Measurements from ENCODE around the gene MUTYH.
"Not testable (repeated sequence)": the region's sequence is repeated elsewhere in the genome, so short reads cannot be mapped to it uniquely, and the experiment has no call there.

The MUTYH gene

GRCh38 chr1:45339789-45340558 lies at the start of gene MUTYH, which contains the start of gene TOE1:
MUTYH (minus strand) TSS chr1:45340440; CDS start chr1:45334505, 5,935 bp downstream.
TOE1 (plus strand) TSS chr1:45340170; CDS start chr1:45340253, 83 bp downstream.
- DNase-seq = peak; percentile 76 to 90

DNA sequence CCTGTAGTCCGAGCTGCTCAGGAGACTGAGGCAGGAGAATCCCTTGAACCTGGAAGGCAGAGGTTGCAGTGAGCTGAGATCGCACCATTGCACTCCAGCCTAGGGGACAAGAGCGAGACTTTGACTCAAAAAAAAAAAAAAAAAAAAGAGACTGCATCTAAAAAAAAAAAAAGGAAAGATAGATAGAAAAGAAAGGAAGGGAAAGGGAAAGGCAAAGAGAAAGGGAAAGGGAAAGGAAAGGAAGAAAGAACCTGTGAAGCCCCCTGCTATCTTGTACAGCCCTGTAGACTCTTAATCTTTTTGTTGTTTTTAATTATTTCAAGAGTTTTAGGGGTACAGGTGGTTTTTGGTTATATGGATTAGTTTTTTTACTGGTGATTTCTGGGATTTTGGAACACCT lies 46.0 kb upstream of the MUTYH start:
- no peak for DNase-seq

DNA sequence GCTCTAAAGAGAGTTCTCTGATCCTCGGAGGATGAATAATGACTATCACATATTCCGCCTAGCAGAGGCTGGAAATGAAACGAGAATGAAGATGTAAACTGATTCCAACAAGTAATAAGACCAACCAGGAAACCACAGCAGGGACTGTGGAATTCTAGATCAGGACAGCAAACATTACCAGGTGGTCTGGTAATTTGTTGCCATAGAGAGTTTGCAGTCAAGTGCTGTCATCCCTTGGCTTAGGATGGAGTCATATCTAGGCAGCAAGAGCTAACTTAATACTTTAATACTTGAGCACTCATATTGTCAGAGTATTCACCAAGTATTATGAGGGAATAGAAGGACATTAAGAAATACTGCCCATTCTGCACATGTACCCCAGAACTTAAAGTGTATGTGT lies 45.1 kb upstream of the MUTYH start:
- DNase-seq = peak; percentile 24 to 52

GRCh38 chr1:45384213-45384612 lies 44.0 kb upstream of the MUTYH start:
- not testable (repeated sequence) for DNase-seq

DNA sequence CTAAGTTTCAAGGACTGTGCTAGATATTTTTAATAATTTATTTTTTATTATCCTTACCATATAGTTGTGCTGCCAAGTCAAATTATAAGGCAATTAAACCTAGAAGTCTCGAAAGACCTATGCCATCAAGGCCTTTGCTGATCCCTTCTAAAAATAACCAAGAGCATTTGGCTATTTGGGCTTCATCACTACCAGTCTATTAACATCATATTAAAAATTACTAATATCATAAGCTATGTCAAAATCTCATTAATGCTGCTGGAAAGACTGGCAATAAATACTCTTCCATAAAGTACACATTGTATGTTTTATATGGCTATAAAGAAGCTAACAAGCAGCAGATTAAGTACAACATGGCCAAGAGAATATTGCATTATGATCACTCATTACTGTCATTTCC lies 43.0 kb upstream of the MUTYH start:
- no peak for DNase-seq

- DNase-seq = no peak
Measured at GRCh38 chr1:45381243-45381642, 41.0 kb upstream of the MUTYH start.

GRCh38 chr1:45380730-45381129 lies 40.5 kb upstream of the MUTYH start:
- DNase-seq = no peak

DNA sequence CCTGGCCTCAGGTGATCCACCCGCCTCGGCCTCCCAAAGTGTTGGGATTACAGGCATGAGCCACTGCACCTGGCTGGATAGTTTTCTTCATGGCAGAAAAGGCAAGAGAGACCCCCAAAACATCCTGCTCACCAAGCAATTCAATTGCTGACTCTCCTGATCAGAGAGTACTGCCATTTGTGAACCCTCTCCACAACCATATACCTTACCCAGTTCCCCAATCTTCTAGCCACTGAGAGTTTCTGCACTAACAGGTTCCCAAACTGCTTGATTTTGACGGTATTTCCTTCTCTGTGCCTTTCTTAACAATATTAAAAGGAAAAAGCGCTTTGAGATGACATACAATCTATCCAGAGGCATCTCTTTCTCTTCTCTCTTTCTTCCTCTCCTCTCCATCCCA lies 39.9 kb upstream of the MUTYH start:
- no peak for DNase-seq

DNA sequence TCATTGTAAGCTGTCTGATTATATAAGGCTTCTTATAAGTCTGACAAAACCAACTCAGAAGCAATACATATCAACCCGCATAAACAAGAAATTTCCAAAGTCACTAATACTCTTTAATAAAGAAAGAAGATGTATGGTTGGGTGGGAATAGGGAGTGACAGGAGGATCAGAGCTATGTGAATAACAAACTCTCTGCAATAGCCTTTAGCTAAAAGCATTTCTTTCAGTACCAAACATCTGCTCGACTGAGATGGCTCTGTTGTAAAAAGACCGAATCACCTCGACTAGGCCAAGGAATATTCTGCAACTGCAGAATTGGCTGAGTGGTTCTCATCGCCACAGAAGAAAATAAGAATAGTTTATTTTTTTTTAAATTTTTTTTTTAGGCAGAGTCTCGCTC lies 39.3 kb upstream of the MUTYH start:
- no peak for DNase-seq

DNA sequence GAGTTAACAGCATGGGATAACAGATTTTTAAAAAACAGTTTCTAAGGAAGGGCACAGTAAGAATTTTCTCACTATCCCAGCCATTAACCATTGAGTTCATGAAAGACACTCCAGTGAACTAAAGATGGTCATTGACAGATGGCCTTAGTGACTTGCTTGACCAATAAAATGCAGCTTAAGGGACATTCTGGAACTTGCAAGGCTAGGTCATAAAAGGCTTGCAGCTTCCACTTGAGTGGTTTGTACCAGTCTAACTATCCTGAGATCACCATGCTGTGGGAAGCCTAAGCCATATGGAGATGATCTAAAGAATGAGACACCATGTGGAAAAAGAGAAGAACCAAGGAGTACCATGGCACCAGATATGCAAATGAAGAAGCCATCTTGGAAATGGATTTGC lies 37.9 kb upstream of the MUTYH start:
- DNase-seq = no peak

- no peak for DNase-seq
Measured at GRCh38 chr1:45375104-45376090, 35.2 kb upstream of the MUTYH start.

DNA sequence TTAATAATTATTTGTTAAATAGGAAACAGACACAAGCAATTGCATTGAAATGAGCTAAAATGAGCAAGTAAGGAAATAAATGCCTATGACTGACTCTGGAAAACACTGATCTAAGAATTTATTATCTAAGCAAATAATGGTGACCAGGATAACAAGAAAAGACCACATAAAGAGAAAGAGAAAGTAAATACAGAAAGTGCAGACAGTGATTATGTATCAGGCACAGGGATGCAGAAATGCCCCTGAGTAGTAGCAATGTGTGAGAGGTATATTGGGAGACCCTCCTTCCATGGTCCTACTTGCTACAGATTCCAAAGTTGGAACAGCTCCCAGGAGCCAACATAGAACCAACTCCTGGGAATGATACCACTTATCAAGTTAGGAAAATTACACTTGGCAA lies 33.3 kb upstream of the MUTYH start:
- DNase-seq = no peak

DNA sequence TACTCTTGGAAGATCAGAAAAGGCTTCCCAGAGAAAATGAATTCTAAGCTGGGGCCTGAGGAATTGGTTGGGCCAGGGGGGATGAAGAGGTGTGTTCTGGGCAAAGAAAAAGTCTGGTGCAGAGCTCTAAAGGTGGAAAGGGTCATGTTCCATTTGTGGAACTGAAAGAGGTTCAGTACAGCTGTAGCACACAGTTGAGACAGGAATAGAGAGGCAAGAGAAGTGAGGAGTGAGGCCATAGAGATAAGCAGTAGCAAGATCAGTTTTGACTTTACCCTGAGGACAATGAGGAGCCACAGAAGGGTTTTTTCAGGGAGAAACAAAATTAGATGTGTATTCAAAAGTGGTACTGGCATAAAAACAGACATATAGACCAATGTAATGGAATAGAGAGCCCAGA lies 30.3 kb upstream of the MUTYH start:
- DNase-seq = no peak

DNA sequence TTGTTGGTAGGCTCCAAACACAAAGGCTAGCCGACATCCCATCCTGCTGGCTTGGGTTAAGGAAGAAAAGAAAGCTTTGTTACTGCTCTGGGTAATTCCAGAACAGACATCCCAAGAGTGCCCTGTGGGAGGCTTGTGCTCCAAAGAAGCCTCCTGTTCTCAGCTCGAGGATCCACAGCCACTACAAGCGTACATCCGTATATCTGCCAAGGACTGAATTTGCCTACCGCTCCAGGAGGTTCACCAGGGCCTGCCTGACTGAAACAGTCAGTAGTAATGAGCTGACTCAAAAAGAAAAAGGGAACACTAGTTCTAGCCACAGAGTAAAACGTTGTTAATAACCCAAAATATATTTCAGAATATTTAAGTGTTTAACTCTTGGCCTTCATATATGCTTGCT lies 24.8 kb upstream of the MUTYH start:
- no peak for DNase-seq

DNA sequence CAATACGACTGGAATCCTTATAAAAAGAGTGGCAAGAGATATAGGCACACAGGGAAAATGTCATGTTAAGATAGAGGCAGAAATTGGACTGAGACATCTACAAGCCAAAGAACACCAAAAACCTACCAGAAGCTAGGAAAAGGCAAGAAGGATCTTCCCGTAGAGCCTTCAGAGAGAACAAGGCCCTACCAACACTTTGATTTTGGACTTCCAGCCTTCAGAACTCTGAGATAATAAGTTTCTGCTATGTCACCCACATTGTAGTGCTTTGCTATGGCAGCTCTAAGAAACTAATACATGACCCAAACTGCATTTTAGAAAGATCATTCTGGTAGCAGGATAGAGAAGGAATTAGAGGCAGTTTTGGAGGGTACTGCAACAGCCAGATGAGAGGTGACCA lies 24.1 kb upstream of the MUTYH start:
- no peak for DNase-seq

GRCh38 chr1:45360981-45361380 lies 20.7 kb upstream of the MUTYH start:
- not testable (repeated sequence) for DNase-seq

- DNase-seq = peak; percentile 5 to 8
Measured at GRCh38 chr1:45359882-45360513, 19.8 kb upstream of the MUTYH start.

DNA sequence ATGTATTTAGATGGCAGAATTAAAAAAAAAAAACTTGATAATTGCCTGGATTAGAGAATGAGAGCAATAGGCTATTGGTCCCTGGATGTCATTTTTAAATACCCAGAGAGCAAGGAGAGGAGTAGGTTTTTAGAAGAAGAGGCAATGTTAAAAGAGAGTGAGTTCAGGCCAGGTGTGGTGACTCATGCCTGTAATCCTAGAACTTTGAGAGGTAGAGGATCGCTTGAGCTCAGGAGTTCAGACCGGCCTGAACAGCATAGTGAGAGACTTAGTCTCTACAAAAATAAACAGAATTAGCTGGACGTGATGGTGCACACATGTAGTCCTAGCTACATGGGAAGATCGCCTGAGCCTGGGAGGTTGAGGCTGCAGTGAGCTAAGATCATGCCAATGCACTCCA lies 15.9 kb upstream of the MUTYH start:
- no peak for DNase-seq

DNA sequence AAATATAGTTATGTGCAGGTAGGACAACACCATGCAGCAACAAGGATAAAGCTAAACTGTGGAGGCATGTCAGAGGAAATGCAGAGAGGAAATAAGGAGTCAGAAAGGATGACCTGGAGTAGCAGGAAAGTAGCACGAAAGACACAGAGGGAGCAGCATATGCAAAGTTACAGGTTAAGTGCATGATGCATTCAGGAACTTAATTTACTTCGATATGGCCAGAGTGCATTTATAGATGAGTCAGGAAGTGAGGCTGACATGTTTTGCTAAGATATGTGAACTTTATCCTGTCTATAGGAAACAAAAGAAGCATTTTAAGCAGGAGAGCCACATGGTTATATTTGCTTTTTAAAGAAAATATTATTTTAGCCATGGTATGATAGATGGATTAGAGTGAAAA lies 15.4 kb upstream of the MUTYH start:
- no peak for DNase-seq

DNA sequence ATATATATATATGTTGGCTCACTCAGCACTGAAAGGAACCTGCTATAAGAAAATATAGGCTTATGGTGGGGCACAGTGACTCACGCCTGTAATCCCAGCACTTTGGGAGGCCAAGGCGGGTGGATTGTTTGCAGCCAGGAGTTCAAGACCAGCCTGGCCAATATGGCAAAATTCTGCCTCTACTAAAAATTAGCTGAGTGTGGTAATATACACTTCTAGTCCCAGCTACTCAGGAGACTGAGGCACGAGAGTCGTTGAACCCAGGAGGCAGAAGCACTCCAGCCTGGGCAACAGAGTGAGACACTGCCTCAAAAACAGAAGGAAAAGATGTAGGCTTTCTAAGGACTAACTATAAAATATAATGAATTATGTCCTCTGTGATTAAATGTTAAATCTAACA lies 14.6 kb upstream of the MUTYH start:
- DNase-seq = no peak

DNA sequence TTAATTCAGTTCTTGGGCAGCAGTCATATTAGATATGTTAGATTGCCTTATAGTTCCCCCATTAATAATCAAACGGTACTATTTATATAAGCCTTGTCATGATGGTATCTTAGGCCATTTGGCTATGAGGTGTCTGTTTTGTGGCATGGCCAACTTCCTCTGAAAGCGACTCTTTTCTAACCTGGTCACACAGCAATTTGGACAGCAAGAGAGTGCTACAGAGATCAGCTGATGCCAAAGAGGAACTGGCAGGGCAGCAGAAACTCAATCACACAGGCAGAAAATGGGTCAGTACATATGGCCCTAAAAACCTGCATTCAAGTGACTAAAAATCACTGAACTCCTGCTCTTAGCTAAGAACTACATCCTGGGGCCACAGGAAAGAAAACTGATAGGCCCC lies 13.4 kb upstream of the MUTYH start:
- no peak for DNase-seq

DNA sequence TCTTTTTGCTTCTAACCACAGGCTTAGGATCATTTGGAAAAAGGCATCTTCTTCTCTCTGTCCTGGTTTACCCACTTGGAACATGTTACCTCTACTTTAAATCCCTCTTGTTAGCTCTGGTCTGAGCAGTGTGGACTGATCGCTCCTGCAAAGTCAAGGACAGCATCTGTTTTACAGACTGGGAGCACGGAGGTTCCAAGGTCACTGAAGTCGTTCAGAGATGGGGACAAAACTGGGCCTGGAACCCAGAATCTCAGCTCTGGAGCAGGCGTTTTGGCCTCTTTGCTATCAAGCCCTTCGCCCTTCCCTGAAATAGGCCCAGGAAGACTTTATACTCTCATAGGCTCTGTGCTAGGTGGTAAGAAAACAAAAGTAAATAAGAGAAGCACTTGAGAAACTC lies 11.3 kb upstream of the MUTYH start:
- DNase-seq = no peak

- DNase-seq = no peak
Measured at GRCh38 chr1:45348966-45349677, 8.9 kb upstream of the MUTYH start.
